ENCODE measurements around the gene HEXIM1. TPM values are rescaled to one million over a fixed set of nuclear protein-coding genes. Genes with fewer than 3 reads are reported as not detected.

The HEXIM1 gene
- total RNA-seq, 4 donors from 2014 or later, result 38.0 to 54.9 (median 42.6) TPM

GRCh38 chr17:45101883-45102811 is 46.1 kb upstream of the HEXIM1 start:
- H3K4me1 ChIP-seq, result peaks cover 5 to 8% (median 7%) of the 10 kb centered on the region in 4 donors
- H3K9me3 ChIP-seq, result no peaks in the 10 kb centered on the region
- H3K27ac ChIP-seq, result peak overlapping the region in 1 of 4 donors; percentile 28
- in situ Hi-C loops (cut with MboI; ENCODE audit: low pct_ligation_motif_present in 1 of 4, low pct_unique_long_range_greater_than_20kb in 1 of 4, low sequenced_read_pairs in 3 of 4) (loop anchor here in 2 of 4 donors (10.0 kb wide), 2 partner anchors 177 to 187 kb away; partner anchors contain the start of gene GFAP (in 1 of the 2)), intact Hi-C loops (cut with DNase I; ENCODE audit: low total_unique reads) (loop anchor here (10.0 kb wide), 1 partner anchor 177 kb away; no protein-coding TSS in a partner anchor)
- H3K4me3 ChIP-seq, result no peak overlapping the region
- H3K27me3 ChIP-seq, result no peaks in the 10 kb centered on the region
- no peak for TF ChIP-seq POLR2A (IDR thresholded peaks at IDR 0.05)
- no peak for TF ChIP-seq CTCF (IDR thresholded peaks at IDR 0.05)
- TF ChIP-seq EP300 (IDR thresholded peaks at IDR 0.05; ENCODE audit: low read depth), result no peak
- no peak for TF ChIP-seq POLR2AphosphoS5 (IDR thresholded peaks at IDR 0.05)
- no peak for DNase-seq
- H3K36me3 ChIP-seq, result peaks cover 0 to 61% (median 24%) of the 10 kb centered on the region in 4 donors
- 88% methylated on average over 12 of the region's 12 CpGs; no CpG with 5 or more reads in 1 of the 2 donors for WGBS, 2 donors (ENCODE audit: low coverage in 1 of 2)

- Histone ChIP-seq H3K27me3 (no peaks in the 10 kb centered on the region), H3K4me1 (peaks cover 5 to 8% (median 7%) of the 10 kb centered on the region in 4 donors), H3K9me3 (no peaks in the 10 kb centered on the region), H3K4me3 (no peak overlapping the region), H3K36me3 (peaks cover 0 to 54% (median 23%) of the 10 kb centered on the region in 4 donors), H3K27ac (no peak overlapping the region)
- DNase-seq, result no peak
- TF ChIP-seq EP300 (IDR thresholded peaks at IDR 0.05; ENCODE audit: low read depth) (no peak), POLR2AphosphoS5 (IDR thresholded peaks at IDR 0.05) (no peak), CTCF (IDR thresholded peaks at IDR 0.05) (no peak), POLR2A (IDR thresholded peaks at IDR 0.05) (no peak)
- WGBS, 2 donors (ENCODE audit: low coverage in 1 of 2), result 95% methylated on average over 9 of the region's 9 CpGs; no CpG with 5 or more reads in 1 of the 2 donors
- intact Hi-C loops (cut with DNase I; ENCODE audit: low total_unique reads), result loop anchor here (10.0 kb wide), 1 partner anchor 178 kb away; no protein-coding TSS in a partner anchor
- in situ Hi-C loops (cut with MboI; ENCODE audit: low pct_ligation_motif_present in 1 of 4, low pct_unique_long_range_greater_than_20kb in 1 of 4, low sequenced_read_pairs in 3 of 4), result loop anchor here in 2 of 4 donors (10.0 kb wide), 2 partner anchors 178 to 188 kb away; partner anchors contain the start of gene GFAP (in 1 of the 2)
Observed at GRCh38 chr17:45102856-45103255, 45.4 kb upstream of the HEXIM1 start.

- peaks cover 5 to 7% (median 7%) of the 10 kb centered on the region in 4 donors for H3K4me1 ChIP-seq
- no peaks in the 10 kb centered on the region for H3K27me3 ChIP-seq
- no peak for DNase-seq
- intact Hi-C loops (cut with DNase I; ENCODE audit: low total_unique reads), result loop anchor here (10.0 kb wide), 1 partner anchor 179 kb away; no protein-coding TSS in a partner anchor
- 84% methylated on average over 9 of the region's 9 CpGs; no CpG with 5 or more reads in 1 of the 2 donors for WGBS, 2 donors (ENCODE audit: low coverage in 1 of 2)
- peaks cover 0 to 49% (median 21%) of the 10 kb centered on the region in 4 donors for H3K36me3 ChIP-seq
- H3K4me3 ChIP-seq, result no peak overlapping the region
- in situ Hi-C loops (cut with MboI; ENCODE audit: low pct_ligation_motif_present in 1 of 4, low pct_unique_long_range_greater_than_20kb in 1 of 4, low sequenced_read_pairs in 3 of 4), result loop anchor here in 2 of 4 donors (10.0 kb wide), 2 partner anchors 179 to 189 kb away; partner anchors contain the start of gene GFAP (in 1 of the 2)
- H3K9me3 ChIP-seq, result no peaks in the 10 kb centered on the region
- TF ChIP-seq POLR2AphosphoS5 (IDR thresholded peaks at IDR 0.05), result no peak
- TF ChIP-seq EP300 (IDR thresholded peaks at IDR 0.05; ENCODE audit: low read depth), result no peak
- no peak for TF ChIP-seq POLR2A (IDR thresholded peaks at IDR 0.05)
- TF ChIP-seq CTCF (IDR thresholded peaks at IDR 0.05), result no peak
- H3K27ac ChIP-seq, result no peak overlapping the region
Observed at GRCh38 chr17:45103269-45103795, 44.9 kb upstream of the HEXIM1 start.

Data from transverse colon (tissue), 4 donors.